Measurements from ENCODE around the gene CCDC27.

CCDC27 gene

DNA sequence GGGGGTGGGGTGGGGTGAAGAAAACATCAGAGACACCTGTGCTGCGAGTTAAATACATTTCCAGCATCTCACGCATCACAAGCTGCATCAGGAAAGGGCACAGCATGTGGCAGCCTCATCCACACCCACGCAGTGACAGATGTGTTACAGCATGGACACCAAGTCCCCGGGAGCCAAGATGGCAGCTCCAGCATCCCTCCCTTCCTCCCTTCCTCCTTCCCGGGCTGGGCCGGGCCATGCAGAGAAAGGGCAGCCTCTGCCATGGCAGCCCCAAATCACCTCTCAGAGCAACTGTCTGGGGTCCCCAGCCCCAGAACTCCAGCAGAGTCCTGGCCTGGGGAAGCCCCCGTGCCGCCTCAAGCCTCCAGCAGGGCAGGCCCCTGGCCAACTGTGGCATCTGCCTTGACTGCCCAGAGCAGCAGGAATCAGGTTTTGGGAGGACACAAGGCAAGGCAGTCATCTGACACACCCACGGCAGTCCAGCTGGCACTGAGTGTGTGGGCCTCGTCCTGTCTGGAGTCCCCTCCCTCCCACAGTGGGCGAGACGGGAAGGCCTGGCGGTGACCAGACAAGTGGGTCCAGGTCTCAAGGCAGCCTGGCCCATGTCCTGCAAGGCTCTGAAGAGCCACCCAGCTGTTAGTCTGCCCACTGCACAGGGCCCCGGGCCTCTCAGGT lies 26.5 kb downstream of the CCDC27 start:
- no peak for DNase-seq

DNA sequence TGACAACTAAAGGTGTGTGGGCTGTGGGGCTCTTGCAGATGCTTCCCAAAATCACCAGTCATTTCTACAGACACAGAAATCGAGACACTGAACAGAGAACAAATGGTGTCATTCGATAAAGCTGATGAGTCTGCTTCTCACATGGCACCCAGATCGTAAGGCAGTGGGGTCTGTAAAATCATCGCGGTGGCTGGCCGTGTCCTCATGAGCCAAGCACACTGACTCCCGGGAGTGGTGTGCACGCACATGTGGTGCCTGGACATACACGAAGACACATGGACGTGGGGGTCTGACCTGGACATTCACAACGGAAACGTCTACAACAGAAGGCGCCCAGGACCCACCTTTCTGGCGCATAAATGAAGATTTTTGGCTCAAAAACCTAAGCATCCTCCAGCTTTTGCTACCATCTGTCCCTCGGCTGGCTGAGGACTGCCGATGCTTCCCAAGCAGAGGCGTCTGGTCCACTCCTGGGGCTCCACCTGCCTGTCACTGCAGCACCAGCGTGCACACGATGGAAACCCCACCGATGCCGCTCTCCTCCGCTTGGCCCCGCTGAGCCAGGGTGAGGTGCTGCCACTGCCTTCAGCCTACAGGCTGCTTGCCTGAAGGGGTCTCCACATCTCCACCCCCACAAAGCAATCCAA lies 27.1 kb downstream of the CCDC27 start:
- no peak for DNase-seq

DNA sequence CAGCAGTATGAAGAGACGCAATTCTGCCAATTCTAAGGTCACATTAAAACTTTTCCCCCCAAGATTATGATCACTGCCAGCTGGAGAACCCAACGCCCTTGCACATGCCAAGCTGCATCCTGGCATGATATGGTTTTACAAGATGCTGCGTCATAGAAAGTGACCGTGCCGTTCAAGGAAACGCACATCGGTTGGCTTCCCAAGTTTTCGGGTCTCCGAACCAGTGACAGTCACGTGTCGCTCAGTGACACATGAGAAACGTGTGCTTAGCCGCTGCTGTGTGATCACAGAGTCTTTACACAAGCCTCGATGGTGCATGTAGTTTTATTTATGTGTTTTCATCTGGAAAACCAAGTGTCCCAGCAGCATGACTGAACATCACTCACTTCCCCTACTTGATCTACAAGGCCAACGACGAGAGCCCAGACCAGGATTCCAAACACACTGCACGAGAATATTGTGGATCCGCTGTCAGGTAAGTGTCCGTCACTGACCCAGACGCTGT lies 27.7 kb downstream of the CCDC27 start:
- no peak for DNase-seq

DNA sequence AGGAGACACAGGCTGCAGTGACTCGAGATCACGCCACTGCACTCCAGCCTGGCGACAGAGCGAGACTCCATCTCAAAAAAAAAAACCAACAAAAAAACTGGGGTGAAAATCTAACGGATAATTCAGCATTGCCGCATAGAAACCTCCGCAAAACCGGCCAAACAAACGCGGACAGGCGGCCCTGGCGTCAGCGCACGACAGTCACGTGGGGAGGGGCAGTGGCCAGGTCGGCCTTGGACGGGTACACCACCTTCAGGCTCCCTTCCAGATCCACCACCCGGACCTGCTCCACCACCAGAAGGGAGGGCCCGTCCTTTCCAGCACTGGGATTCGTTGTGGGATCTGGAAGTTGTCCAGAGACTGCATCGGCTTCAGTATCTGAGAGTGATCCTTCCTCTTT lies 28.7 kb downstream of the CCDC27 start:
- DNase-seq, result no peak

DNA sequence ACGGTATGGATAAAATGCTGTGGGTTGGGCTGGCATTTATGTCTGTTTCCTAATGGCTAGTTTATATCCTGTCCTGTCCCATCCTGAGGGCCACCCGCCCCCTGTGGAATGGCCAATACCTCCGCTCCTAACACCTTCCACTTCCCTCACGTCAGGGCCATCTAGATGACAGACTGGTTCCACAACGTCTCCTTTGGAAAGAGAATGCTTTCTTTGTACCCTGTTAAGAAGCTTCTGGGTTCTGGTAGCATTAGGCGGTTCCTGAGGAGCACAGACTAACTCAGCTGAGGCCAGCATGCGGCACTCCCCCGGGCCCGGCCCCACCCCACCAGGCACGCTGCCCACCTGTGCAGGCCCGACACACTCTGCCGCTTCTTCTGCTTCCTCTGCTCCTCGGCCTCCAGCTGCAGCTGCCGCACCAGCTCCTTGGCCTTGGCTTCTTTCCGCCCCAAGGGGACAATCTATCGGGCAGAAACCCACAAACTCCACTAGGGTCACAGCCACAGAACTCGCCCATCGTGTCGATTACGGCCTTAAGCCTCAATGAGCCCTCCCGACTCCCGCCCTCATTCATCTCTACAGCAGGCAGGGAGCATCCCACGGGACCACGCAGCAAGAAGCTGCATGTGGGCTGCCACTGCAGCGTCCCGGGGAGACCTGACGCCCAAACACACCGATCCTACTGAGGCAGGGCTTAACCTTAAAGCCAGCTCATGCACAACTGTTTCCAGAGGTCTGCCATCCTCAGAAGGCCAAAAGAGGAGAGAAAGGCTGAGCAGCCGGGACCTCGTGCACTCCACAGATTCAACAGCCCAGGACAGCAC lies 31.6 kb downstream of the CCDC27 start:
- no peak for DNase-seq

DNA sequence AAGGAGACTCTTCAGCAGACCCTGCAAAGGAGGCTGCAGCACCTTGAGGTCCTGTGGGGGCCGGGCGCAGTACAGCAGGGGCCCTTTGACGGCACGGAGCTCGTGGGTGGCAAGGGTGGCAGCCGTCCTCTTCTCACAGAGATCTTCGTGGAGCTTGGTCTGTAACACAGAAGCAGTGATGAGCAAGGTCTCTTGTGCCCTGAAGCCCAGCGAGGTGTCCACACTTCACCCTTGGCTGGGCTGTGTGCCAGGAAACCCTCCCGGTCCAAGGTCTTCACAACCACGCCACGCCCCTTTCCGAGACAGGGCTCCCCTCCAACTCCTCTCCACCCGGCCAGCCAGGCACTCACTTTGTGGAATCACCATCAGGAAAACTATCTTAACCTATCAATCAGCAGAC lies 32.8 kb downstream of the CCDC27 start:
- no peak for DNase-seq

- no peak for DNase-seq
Observed at GRCh38 chr1:3785456-3786157, 33.4 kb downstream of the CCDC27 start.

GRCh38 chr1:3786468-3787348 lies 34.5 kb downstream of the CCDC27 start:
- no peak for DNase-seq

- DNase-seq, result no peak
Observed at GRCh38 chr1:3787349-3787715, 35.1 kb downstream of the CCDC27 start.

- no peak for DNase-seq
Observed at GRCh38 chr1:3787745-3788605, 35.7 kb downstream of the CCDC27 start.

DNA sequence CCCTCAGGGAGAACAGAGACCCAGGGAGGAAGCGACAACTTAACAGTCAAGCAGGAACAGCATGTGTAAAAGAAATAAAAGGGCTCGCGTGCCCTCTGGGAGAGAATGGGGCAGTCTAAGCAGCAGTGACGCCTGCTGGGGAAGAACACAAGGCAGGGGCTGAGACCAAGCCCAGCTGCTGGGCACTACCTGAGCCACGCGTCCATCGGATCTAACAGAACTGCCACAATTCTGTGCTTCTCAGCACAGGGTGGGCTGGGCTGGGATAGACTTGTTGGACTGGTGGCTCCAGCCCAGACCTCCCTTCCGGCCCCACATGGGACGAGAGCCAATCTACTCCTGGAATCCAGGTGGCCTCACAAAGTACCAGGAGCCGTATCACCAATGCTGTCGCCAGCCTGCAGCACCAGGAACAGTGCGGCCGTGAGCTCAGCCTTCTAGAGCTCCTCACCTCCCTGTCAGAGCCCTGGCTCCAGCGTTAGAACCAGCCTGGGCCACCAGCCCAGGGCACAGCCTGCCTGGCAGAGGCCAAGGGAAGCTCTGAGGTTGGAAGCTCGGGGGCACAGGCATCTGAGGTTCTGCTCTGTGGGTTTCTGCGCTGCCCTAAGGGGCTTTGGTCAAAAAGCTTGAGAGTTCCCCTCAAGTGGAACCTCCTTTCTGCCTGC lies 36.6 kb downstream of the CCDC27 start:
- no peak for DNase-seq

GRCh38 chr1:3789421-3790300 lies 37.4 kb downstream of the CCDC27 start:
- no peak for DNase-seq

DNA sequence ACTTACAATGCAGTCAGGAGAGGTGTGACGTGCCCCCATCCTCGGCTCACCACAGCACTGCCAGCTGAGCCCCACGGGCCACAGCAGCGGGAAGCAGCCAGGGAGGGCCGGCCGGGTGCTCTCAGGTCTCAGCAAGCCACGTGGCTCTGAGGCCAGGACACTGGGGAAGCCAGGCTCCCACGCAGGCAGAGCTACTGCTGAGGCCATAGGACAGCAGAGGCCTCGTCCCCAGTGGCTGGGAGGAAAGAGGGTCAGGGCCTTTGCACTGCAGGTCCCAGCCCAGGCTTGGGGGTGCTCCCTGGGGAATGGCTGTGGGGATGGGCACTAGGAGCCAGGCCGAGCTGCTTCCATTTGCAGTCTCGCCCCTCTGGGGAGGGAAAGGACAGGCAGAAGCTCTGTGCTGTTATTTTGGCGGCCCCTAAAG lies 38.3 kb downstream of the CCDC27 start:
- DNase-seq, result no peak

DNA sequence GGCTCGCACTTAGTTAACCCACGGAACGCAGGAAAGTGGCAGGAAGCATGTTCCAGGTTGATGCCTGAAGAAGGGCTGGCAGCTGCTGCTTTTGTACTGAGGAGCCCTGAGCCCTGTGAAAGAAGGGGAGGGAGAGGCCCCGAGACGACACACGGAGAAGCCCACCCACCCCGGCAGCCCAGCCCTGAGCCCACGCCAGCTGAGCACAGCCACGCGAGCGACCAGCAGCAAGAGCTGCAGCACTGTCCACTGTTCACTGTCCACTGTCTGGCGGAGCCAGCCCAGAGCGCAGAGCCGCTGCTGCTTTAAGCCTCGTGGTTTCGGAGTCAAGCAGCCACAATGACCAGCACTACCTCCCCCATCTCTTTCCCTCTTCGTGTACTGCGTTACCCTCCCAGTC lies 38.7 kb downstream of the CCDC27 start:
- DNase-seq, result no peak

DNA sequence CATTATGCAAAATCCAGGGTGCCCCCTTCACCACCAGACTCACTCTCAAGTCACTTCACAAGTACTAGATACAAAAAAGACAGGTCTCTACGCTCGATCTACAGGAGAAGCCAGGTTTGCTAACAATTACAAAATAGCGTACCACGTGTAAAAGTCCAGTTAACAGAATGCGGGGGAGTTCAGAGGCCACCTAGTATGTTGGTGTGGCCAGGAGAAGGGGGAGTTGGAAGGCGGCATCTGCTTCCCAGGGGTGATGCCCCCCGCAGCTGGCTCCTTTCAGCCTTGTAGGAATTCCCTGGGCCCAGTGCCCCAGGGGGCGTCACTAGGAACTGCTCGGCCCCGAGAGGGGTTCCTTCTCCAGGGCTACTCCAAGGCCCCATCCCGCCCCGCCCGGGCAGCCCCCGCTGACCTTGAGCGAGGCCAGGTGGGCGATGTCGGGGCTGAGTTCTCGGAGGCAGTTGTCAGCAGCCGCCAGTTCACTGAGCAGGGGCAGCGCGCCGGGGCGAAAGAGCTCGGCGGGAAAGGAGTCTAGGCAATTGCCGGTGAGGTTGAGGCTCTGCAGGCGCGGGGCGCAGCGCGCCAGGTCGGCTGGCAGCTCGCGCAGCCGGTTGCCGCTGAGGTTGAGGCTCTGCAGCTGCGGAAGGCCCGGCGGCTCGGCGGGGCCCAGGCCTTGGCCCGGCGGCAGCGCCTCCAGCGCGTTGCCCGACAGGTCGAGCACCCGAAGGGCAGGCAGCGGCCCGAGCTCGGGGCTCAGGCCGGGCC lies 43.4 kb downstream of the CCDC27 start:
- DNase-seq, result no peak

DNA sequence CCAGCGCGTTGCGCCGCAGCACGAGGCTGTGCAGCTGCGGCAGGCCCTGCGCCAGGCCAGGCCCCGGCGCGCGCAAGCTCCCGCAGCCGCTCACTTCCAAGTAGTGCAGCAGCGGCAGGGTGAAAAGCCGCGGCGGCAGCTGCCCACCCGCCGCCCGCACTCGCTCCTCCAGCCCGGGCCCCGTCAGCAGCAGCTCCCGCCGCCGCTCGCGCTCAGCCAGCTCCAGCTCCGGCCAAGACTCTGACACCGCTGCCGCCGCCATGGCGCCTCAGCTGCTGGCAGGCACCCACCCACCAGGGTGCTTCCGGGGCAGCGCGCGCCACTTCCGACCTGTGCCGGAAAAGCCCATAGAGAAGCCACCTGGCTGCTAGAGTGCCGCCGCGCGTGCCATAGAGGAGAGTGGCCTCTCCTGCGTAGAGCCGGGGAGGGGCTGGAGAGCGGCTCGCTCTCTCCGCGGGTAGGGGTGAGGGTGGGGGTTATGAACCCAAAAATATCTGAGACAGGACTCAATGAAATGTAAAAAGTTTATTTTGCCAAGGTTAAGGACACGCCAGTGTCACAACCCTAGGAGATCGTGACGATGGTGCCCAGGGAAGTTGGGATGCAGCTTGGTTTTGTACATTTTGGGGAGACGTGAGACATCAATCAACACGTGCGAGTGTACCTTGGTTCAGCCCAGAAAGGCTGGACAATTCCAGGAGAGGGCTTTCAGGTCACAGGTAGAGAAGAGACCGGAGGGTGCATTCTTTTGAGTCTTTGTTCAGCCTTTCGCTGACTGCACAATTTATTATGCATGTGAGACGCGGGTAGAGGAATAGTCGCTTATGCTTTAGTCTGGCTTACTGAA lies 44.2 kb downstream of the CCDC27 start, which contains the start of gene LRRC47:
LRRC47 (minus strand) TSS at position 284 of the 847 bp plus-strand sequence; CDS start at position 262, 22 bp downstream.
- peak; percentile 79 to 82 for DNase-seq

- DNase-seq, result no peak
Observed at GRCh38 chr1:3799976-3800685, 47.9 kb downstream of the CCDC27 start.
